ENCODE measurements around the gene KLHL40. TPM values are rescaled to one million over a fixed set of nuclear protein-coding genes. Genes with fewer than 3 reads are reported as not detected.

KLHL40 gene
- total and polyA plus RNA-seq, 9 of the 15 experiments (the other 6 are each of a cell fraction or from before 2014, with no cell fraction given), result not detected

GRCh38 chr3:42658771-42659390 lies 26.5 kb upstream of the KLHL40 start:
- whole genome bisulfite sequencing (ENCODE audit: insufficient coverage, low coverage, missing lambda C conversion rate), result 72% methylated on average over 16 of the region's 22 CpGs
- Histone ChIP-seq H3K27ac (ENCODE audit: extremely low read depth, low read depth, low read length) (no peak overlapping the region), H3K27me3 (ENCODE audit: control insufficient read depth in 2 of 2, insufficient read depth in 2 of 2, low read length in 2 of 2) (no peaks in the 10 kb centered on the region), H3K4me2 (ENCODE audit: insufficient read depth, low read length) (no peak overlapping the region), H4K20me1 (replicated peaks; ENCODE audit: control insufficient read depth, insufficient read depth, low read length) (peaks cover 6% of the 10 kb centered on the region; the same call in 1 of the 2 replicates), H3K36me3 (ENCODE audit: control insufficient read depth, insufficient read depth, low read length) (peaks cover 5% of the 10 kb centered on the region; the same call in 1 of the 3 replicates), H3K9me3 (replicated peaks; ENCODE audit: control insufficient read depth, insufficient read depth, low read depth, low read length) (no peaks in the 10 kb centered on the region), H3K4me1 (replicated peaks in 1 of 2; ENCODE audit: control insufficient read depth in 2 of 2, insufficient read depth in 2 of 2, low read length in 2 of 2) (peaks cover 3 to 39% of the 10 kb centered on the region in 2 experiments; a peak in 4 of 5 replicates), H3K9ac (ENCODE audit: insufficient read depth in 1 of 2, low read depth in 2 of 2, low read length in 2 of 2) (0 out of 4 replicates have a peak overlapping the region, but pooled peaks of 1 of the 2 experiments have one; percentile 6), H3K4me3 (no peak overlapping the region), H2AFZ (ENCODE audit: low read depth, low read length) (no peak overlapping the region), H3K9me1 (ENCODE audit: control insufficient read depth, insufficient read depth, low read length) (no peaks in the 10 kb centered on the region), H3K79me2 (ENCODE audit: control insufficient read depth, insufficient read depth, low read length) (no peaks in the 10 kb centered on the region)
- no peak for DNase-seq (ENCODE audit: extremely low read depth in 1 of 4, low spot score in 3 of 4)
- POLR2A ChIA-PET, result interaction anchor here (0.6 to 1.9 kb wide), 2 partner anchors 11 to 572 kb away, joined by 3 to 4 read pairs; no protein-coding TSS in a partner anchor
- intact Hi-C loops (cut with micrococcal nuclease), result no loop called here
- no TSS peak for BruUV-seq (replicated peaks)
- CTCF ChIA-PET (ENCODE audit: low intra/inter-chr PET ratio), result no interaction called here
- ATAC-seq, result no peak
- TF ChIP-seq SNRNP70 (optimal IDR thresholded peaks at IDR 0.05; ENCODE audit: low read depth, low read length) (no peak), HBP1 (CRISPR knock-in tag; IDR thresholded peaks at IDR 0.05) (0 out of 2 replicates have a peak, but pooled peaks have one; percentile 29), SMARCC2 (IDR thresholded peaks at IDR 0.05; ENCODE audit: low read depth) (no peak), MAX (CRISPR knock-in tag; IDR thresholded peaks at IDR 0.05) (0 out of 2 replicates have a peak, but pooled peaks have one; percentile 34), ZNF263 (CRISPR knock-in tag; IDR thresholded peaks at IDR 0.05; ENCODE audit: borderline replicate concordance) (peak; percentile 85), NEUROD1 (IDR thresholded peaks at IDR 0.05; ENCODE audit: borderline replicate concordance, low read depth, low read length, partially characterized antibody) (no peak)
- in situ Hi-C loops (cut with MboI), result no loop called here
- no peak for FAIRE-seq
